Stimulated activated CD8-positive, alpha-beta memory T cell treated with anti-CD3 and anti-CD28 coated beads, Interleukin-15, amount 100 ng/mL, for 4 hours (primary cell): ENCODE results near the gene NT5C3A.
"Not testable (repeated sequence)": the region's sequence is repeated elsewhere in the genome, so short reads cannot be mapped to it uniquely, and the experiment has no call there.

Source experiments
- DNase-seq, 2 donors: peaks; one replicate each; pipeline ENCODE4 v3.0.0-alpha.2; 2020; ENCODE audit warnings: low read depth in 2 of 2

Gene NT5C3A

DNA sequence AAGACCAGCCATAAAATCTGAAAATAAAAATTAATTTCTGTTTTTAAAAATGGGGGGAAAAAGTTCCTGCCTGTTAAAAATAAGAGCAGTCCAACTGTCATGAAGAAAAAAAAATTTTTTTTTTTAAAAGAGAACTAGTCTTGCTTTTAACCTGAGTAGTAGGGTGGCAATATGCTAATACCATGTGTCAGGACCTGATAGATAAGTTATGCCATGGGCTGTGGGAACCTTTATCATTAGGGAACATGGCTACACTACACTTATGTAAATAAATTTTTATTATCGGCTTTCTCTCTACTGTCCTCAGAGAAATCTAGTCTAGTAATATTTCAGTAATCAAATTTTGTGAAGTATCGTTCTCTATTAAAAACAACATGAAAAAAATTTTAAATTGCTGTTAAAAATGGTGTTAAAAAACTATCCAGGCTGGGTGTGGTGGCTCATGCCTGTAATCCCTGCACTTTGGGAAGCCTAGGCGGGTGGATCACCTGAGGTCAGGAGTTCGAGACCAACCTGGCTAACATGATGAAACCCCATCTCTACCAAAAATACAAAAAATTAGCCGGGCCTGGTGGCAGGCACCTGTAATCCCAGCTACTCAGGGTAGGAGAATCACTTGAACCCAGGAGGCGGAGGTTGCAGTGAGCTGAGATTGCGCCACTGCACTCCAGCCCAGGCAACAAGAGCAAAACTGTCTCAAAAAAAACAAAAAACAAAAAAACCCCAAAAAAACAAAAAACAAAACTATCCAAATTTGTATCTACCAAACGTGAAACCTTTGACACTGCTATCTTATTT is 20.7 kb downstream of the NT5C3A start:
- no peak for DNase-seq

DNA sequence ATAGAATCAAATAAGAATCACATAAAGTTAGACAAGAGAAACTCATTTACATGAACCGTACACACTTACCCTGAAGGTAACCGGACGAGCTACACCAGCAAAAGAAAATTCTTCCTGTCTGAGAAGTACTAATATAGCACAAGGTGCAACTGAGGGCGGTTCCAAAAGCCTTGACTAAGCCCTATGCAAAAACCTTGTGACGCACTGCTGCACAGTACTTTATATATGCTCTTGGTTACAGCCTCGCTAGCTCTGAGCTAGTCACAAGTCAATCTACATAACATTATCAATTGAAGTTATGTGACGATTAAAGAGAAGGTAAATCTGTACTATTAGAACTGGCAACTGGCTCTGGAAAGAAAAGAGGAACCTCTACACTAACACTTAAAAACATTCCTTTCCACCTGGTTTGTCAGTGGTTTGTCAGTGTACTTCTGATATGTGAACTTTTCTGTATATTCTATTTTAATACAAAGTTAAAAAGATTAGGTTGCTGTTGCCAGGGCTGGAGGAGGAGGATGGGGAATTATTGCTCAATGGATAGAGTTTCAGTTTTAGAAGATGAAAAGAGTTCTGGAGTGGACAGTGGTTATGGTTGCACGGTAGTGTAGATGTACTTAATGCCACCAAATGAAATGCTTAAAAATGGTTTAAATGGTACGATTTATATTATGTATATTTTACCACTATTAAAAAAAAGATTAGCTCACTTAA is 21.6 kb downstream of the NT5C3A start:
- peak; percentile 15 to 35 for DNase-seq

DNA sequence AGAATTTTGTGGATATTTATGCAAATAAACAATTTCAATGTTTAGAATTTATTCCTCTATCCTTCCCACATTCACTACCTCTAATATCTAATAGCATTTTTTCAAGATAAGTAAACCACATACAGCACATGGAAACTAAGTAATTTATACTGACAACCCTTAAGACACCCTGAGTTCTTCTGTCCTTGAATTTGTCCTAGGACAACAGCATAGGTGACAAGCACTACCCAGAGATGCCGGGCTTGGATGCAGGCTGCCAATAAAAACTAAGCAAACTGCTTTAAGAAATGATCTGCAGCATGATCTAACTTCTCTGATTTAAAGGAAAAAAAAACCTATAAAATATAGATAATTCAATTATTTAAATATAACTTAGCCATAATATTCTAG is 22.7 kb downstream of the NT5C3A start:
- DNase-seq: no peak

DNA sequence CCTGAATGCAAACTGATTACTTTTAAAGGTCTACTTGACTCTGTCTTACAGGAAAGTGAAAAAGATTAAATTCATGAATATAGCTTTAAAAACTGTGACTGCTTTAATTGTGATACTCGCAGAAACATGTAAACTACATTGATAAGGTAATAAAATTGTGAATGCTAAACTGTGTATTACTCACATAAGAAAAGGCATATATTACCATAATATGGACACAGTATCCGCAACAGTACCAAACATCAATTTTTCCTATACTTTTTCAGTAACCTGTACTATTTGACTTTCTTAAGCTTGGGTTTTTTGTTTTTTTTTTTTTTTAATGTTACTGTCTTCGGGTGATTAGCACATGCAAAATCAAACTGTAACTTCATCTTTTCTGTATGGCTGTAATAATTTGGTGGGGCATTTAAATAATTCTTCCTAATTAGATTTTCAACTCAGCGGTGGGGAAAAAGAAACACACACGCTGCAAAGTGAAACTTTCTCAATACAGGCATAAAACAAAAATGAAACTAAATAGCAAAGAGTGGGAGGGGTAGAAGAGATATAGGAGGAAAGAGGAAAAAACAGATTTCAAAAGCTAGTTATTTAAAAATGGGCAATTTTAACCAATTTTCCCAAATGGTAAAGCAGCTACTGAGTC is 23.2 kb downstream of the NT5C3A start:
- DNase-seq: no peak

GRCh38 chr7:33038639-33039038 is 23.9 kb downstream of the NT5C3A start:
- DNase-seq: no peak

- no peak for DNase-seq
These were observed 26.8 kb downstream of the NT5C3A start for GRCh38 chr7:33035776-33036175.

GRCh38 chr7:33024189-33024757 is 38.3 kb downstream of the NT5C3A start:
- no peak for DNase-seq

DNA sequence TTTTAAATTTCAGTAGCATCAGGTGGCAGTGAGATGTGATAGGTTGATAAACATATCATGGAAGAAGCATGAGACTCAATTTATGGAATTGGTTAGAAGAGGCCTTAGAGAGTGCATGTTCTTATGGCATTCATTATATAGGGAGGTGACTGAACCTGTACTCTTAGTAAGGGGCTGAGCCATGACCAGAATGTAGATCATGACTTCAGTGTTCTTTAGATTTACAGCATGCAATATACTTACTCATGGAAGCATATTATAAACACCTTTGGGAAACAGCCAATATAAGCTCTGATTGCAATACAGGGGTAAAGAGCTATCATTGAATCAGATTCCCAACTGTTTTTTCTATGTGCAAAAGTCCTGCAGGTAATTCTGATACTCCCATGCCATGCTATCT is 50.2 kb downstream of the NT5C3A start:
- DNase-seq: no peak

- no peak for DNase-seq
These were observed 52.8 kb downstream of the NT5C3A start for GRCh38 chr7:33009734-33010133.

GRCh38 chr7:33005690-33006089 is 56.9 kb downstream of the NT5C3A start:
- not testable (repeated sequence) for DNase-seq

DNA sequence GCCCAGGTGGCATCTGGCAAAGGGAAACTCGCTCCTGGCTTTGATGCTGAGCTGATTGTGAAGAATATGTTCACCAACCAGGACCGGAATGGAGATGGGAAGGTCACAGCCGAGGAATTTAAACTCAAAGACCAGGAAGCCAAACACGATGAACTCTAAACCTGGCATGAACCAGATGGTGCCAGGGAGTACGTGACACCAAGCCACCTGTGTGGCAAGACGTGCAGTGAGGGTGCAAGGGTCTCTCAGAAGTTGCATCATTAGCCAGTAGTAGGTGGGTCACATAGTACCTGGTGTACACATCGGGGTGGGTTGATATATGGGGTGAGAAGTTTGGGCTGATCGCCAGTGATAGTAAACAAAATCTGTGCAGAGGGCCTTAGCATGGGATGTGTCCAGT is 57.4 kb downstream of the NT5C3A start:
- DNase-seq: not testable (repeated sequence)

DNA sequence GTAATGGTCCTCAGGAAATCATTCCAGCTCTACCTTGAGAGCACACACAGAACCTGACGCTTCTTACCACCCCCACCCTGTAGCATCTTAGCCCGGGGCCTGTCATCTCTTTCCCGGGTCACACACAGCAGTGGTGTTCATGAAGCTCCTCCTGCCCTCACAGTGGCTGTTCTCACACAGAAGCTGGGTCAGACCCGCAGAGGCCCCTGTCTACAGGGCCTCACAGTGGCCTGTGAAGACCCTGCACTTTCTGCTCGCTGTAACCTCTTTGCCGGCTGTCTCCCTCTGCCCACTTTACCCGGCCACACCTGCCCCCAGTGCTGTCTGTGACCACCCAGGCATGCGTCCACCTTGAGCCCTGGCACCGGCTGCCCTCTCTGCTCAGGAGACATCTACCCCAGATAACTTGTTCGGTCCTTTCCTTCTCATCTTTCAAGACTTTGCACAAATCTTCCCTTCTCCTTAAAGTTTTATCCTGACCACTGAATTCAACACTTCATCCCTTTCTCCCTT is 58.4 kb downstream of the NT5C3A start:
- not testable (repeated sequence) for DNase-seq

GRCh38 chr7:33003111-33003510 is 59.5 kb downstream of the NT5C3A start:
- DNase-seq: not testable (repeated sequence)

GRCh38 chr7:32999380-32999779 is 63.2 kb downstream of the NT5C3A start:
- DNase-seq: not testable (repeated sequence)

DNA sequence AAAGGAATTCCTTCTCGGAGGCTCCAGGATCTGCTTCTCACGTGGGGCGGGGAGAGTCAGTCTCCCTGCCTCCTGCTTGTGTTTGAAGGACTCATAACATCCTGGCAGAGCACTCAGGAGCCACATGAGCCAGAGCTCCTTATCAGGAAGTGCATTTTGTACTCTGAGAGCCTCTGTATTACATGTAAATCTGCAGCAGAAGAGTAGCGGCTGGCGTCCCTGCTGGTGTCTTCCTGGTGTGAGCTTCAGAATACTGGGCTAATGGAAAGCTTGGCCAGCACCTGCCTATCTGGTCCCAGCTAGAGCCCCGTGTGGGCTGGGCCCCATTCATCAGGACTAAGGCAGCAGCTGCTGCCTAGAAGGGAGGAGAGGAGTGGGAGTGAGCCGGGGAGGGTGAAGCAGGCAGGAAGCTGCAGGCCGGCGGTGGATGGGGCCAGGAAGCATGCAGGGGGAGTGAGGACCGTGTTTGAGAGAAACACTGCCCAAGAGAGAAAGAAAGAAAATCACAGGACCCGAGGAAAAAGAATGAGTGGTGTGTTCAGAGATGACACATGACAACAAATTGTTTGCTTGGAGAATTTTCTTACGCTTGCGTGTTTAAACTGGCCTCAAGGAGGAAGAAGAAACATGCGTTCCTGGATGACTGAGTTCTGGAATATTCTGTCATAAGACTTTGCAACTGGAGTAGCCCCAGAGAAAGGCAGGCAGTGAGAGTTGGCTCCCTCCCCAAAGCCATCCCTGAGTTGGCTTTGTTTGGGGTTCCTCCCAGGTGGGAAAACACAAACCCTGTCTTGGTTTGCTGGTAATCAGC is 64.0 kb downstream of the NT5C3A start:
- DNase-seq: not testable (repeated sequence)

DNA sequence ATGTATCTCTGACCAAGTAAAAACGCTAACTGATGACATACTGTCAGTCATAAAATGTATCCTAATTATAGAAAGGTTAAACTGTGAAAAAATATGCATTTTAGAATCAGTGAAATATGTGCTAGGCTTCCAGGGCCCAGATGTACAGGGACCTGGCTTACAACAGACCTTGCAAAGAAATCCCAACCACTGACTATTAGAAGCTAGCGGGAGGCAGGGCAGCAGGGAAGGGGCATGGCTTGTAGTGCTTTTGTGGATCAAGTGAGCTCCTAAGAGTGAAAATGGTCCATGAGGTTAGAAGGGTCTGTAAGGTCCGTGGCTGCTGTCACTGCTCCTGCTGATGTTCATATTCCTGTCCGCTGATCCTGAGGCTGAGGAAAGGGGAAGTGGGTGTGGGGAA is 64.6 kb downstream of the NT5C3A start:
- DNase-seq: not testable (repeated sequence)

- not testable (repeated sequence) for DNase-seq
These were observed 69.8 kb downstream of the NT5C3A start for GRCh38 chr7:32992750-32993149.

GRCh38 chr7:32991975-32992700 is 70.4 kb downstream of the NT5C3A start:
- not testable (repeated sequence) for DNase-seq

DNA sequence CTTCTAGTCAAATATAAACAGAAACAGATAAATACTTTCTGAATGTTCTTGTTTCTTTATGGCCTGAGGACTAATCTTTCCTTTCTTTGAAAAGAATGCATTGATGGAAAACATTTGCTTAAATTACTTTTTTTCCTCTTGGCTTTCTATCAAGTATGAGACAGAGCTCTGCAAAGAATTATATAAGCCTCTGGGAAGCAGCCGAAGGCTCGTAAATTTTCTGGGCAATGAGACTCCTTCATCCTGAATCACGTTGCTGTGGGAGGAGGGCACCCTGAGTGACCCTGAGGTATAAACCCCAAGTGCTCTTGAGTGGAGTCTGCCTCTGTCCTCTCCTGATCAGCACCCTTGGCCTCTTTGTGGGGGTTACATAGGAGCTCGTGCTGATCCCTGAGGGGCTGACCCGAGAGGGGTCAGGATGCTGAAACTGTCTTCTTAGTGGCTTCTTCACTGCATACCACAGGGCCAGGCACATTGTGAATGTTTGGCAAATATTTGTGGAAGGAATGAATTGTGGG is 71.4 kb downstream of the NT5C3A start:
- not testable (repeated sequence) for DNase-seq

DNA sequence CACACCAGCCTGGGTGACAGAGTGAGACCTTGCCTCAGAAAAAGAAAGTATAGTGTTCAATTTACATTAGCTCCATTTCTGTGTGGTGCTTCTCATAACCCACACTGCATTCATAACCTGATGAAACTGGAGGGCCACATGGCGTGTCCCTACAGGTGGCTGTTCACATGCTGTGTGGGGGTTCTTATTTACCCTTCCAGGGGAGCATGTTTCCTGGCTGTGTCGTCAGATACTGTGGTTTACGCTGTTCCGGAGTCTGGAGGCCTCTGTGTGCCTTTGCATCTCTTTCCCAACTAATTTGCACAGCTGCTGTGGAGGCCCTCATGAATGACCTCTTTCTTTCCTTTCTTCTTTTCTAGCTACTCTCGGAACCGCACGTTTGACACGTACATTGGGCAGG is 74.4 kb downstream of the NT5C3A start:
- DNase-seq: not testable (repeated sequence)
